Measurements from ENCODE around the gene UMAD1. TPM values are rescaled to one million over a fixed set of nuclear protein-coding genes. Genes with fewer than 3 reads are reported as not detected.

UMAD1 gene
- total and polyA plus RNA-seq, 2 donors (not counting 3 experiments of a cell fraction or from before 2014, with no cell fraction given), result 5.6 to 6.6 TPM

DNA sequence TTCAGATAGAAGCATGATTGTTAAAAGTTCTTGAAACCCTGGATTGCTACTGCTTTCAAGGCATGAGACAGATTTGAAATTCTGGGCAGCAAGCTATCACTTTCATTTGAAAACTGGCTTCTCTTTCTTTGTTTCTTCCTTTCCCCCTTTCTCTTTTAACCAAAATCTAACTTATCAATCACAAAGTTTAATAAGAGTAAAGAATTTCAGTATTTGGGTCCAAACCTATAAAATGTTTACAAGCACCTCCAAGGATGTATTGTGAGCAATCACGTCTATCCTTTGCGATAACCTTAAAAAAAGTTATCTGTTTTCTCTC, 99.4 kb downstream of the UMAD1 start:
- dilution Hi-C loops (cut with MboI; ENCODE audit: extremely low pct_ligation_motif_present, low sequenced_read_pairs), result no loop called here
- Histone ChIP-seq H3K27me3 (ENCODE audit: control insufficient read depth in 2 of 2, insufficient read depth in 2 of 2, low read length in 2 of 2) (no peaks in the 10 kb centered on the region), H3K4me2 (ENCODE audit: insufficient read depth, low read length) (no peak overlapping the region), H4K20me1 (replicated peaks; ENCODE audit: control insufficient read depth, extremely low read depth, insufficient read depth, low read length) (no peaks in the 10 kb centered on the region), H3K27ac (ENCODE audit: insufficient read depth, low read depth, low read length) (no peak overlapping the region), H2AFZ (ENCODE audit: low read depth, low read length) (no peak overlapping the region), H3K36me3 (ENCODE audit: control insufficient read depth in 2 of 2, extremely low read depth in 1 of 2, insufficient read depth in 2 of 2, low read length in 2 of 2) (no peaks in the 10 kb centered on the region), H3K4me3 (replicated peaks in 1 of 3; ENCODE audit: insufficient read depth in 1 of 3, low read depth in 1 of 3, low read length in 3 of 3) (no peak overlapping the region), H3K4me1 (ENCODE audit: control insufficient read depth, extremely low read depth, insufficient read depth, low read length) (no peaks in the 10 kb centered on the region), H3K9me3 (replicated peaks; ENCODE audit: control insufficient read depth, insufficient read depth, low read length) (no peaks in the 10 kb centered on the region), H3K9me1 (replicated peaks; ENCODE audit: control insufficient read depth, extremely low read depth, insufficient read depth, low read length) (no peaks in the 10 kb centered on the region), H3K79me2 (ENCODE audit: control insufficient read depth, insufficient read depth, low read length) (no peaks in the 10 kb centered on the region), H3K9ac (replicated peaks; ENCODE audit: extremely low read depth, insufficient read depth, low read length) (no peak overlapping the region)
- intact Hi-C loops (cut with micrococcal nuclease), result no loop called here
- DNase-seq (ENCODE audit: low read depth, low spot score) (no peak), FAIRE-seq (no peak)
- no peak for TF ChIP-seq GATA2 (IDR thresholded peaks at IDR 0.05; ENCODE audit: insufficient read depth, insufficient read length, low read depth, low read length)
- no peak for TF ChIP-seq MAX (IDR thresholded peaks at IDR 0.05; ENCODE audit: insufficient read depth, insufficient read length)
- TF ChIP-seq POLR2A (IDR thresholded peaks at IDR 0.05; ENCODE audit: low read depth, low read length), result no peak
- TF ChIP-seq JUN (IDR thresholded peaks at IDR 0.05; ENCODE audit: borderline replicate concordance, insufficient read depth, insufficient read length, low read depth), result no peak
- no peak for TF ChIP-seq POLR2AphosphoS5 (IDR thresholded peaks at IDR 0.05; ENCODE audit: insufficient read depth, low read depth, low read length)
- TF ChIP-seq CTCF (IDR thresholded peaks at IDR 0.05; ENCODE audit: extremely low read depth in 1 of 2, insufficient read depth in 1 of 2, low read depth in 1 of 2, low read length in 2 of 2), result no peak
- no peak for TF ChIP-seq FOS (IDR thresholded peaks at IDR 0.05; ENCODE audit: borderline replicate concordance, insufficient read depth, low read length)
- no peak for TF ChIP-seq MYC (IDR thresholded peaks at IDR 0.05; ENCODE audit: low read depth, low read length)
- CTCF ChIA-PET, result interaction anchor here (3.5 kb wide), 1 partner anchor 58 kb away, joined by 20 read pairs; no protein-coding TSS in a partner anchor
- POLR2A ChIA-PET, result no interaction called here
- BruUV-seq (replicated peaks), result no TSS peak
